Measurements from ENCODE around the gene SCARB1. TPM values are rescaled to one million over a fixed set of nuclear protein-coding genes. Genes with fewer than 3 reads are reported as not detected.

The SCARB1 gene
- total and polyA plus RNA-seq, 2 experiments from 2014 or later: 31.0 to 62.5 TPM

DNA sequence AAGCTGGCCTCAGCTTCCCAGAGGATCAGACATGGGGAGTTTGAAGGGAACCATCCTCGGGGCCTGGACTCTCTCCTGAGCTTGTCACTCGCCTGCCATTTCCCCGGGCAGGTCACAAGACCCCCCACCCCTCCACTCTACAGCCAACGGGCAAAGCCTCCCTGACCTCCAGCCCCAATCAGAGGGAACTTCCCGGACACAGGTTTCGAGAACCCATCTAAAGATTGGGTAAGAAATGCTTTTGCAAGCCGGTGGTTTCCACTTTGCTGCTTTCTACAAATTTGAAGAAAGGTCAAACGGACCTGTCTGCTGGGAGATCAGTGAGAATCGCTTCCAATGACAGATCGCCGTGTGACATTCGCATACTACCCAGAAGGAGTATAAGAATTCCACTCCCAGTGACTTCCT is 89.6 kb downstream of the SCARB1 start:
- H3K27ac Mint-ChIP-seq: no peak overlapping the region
- TF ChIP-seq JUNB (IDR thresholded peaks at IDR 0.05; ENCODE audit: unreplicated experiment) (no peak), CREB1 (CRISPR knock-in tag; IDR thresholded peaks at IDR 0.05; ENCODE audit: low read depth) (no peak), STAT1 (IDR thresholded peaks at IDR 0.05; ENCODE audit: unreplicated experiment) (no peak), ZNF331 (CRISPR knock-in tag; IDR thresholded peaks at IDR 0.05; ENCODE audit: low read depth) (no peak), EZH2 (IDR thresholded peaks at IDR 0.05; ENCODE audit: low read depth, unreplicated experiment) (no peak), POLR2AphosphoS5 (IDR thresholded peaks at IDR 0.05; ENCODE audit: low read depth) (no peak), NANOG (IDR thresholded peaks at IDR 0.05; ENCODE audit: borderline replicate concordance) (no peak), EZH2phosphoT487 (IDR thresholded peaks at IDR 0.05; ENCODE audit: unreplicated experiment) (no peak), REST (IDR thresholded peaks at IDR 0.05; ENCODE audit: unreplicated experiment) (no peak), CTCF (conservative IDR thresholded peaks at IDR 0.05; ENCODE audit: low read depth in 2 of 2) (no peak), ZNF462 (CRISPR knock-in tag; IDR thresholded peaks at IDR 0.05) (no peak), ETS1 (IDR thresholded peaks at IDR 0.05) (no peak), ZNF114 (CRISPR knock-in tag; IDR thresholded peaks at IDR 0.05) (no peak)
- H3K27me3 ChIP-seq (ENCODE audit: insufficient read depth): no peaks in the 10 kb centered on the region
- DNase-seq (ENCODE audit: low spot score) (no peak), ATAC-seq (no peak)
- peaks cover 15% of the 10 kb centered on the region for H3K4me1 Mint-ChIP-seq
- H3K9me3 Mint-ChIP-seq: peaks cover 3% of the 10 kb centered on the region; the same call in 1 of the 3 replicates
- no peaks in the 10 kb centered on the region for H3K36me3 Mint-ChIP-seq (ENCODE audit: low read depth)
- H3K36me3 ChIP-seq (ENCODE audit: insufficient read depth): no peaks in the 10 kb centered on the region; the same call in 1 of the 2 replicates
- no peak overlapping the region for H3K4me2 ChIP-seq
- no peak overlapping the region for H3K4me3 ChIP-seq
- H3K4me1 ChIP-seq (ENCODE audit: insufficient read depth): no peaks in the 10 kb centered on the region; the same call in 1 of the 2 replicates
- H3K4me3 Mint-ChIP-seq: no peak overlapping the region
- no peaks in the 10 kb centered on the region for H4K20me1 ChIP-seq (replicated peaks; ENCODE audit: insufficient read depth)
- H3K27ac ChIP-seq (ENCODE audit: low read depth): no peak overlapping the region
- H3F3A ChIP-seq (replicated peaks; ENCODE audit: low read depth): no peaks in the 10 kb centered on the region
- H3K9me2 ChIP-seq (ENCODE audit: insufficient read depth): no peaks in the 10 kb centered on the region
- no peak overlapping the region for H2AFZ ChIP-seq
- peaks cover 11% of the 10 kb centered on the region for H3K27me3 Mint-ChIP-seq (ENCODE audit: insufficient read depth, low read depth, poor library complexity)
- no peaks in the 10 kb centered on the region for H3K79me2 ChIP-seq (replicated peaks; ENCODE audit: insufficient read depth)

Data from GM23338 (cell line).